ENCODE measurements around the gene CCR3.

DNA sequence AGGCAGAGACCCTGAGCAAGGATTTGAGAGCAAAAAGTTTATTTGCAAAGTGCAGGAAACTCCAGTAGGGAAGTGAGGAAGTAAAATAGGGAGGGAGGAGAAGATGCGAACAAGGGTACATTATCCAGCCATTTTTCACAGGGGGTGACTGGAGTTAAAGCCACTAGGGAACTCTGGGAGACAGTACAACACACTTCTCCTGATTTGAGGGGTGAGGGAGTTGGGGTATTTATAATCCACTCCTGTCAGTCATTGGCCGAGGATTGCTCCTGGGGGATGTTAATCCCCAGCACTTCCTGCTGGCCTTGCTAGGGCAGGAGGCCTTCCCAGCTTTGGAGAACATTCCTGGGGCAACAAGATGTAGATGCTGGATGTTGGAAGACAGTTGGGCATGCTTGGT, 28.2 kb downstream of the CCR3 start:
- TF ChIP-seq CTCF (IDR thresholded peaks at IDR 0.05) (no peak), ZFX (IDR thresholded peaks at IDR 0.05; ENCODE audit: borderline replicate concordance) (no peak)
